Transverse colon (tissue), 4 donors: ENCODE data around the gene IFITM10. TPM values are rescaled to one million over a fixed set of nuclear protein-coding genes. Genes with fewer than 3 reads are reported as not detected.

Experiments
- DNase-seq: peaks from one replicate; pipeline ENCODE4 v3.0.0-alpha.2; 2019
- H3K27ac ChIP-seq, 4 donors: fragments of 200-600 bp; sonication (generic); 2 replicates each; pipeline ENCODE4 v1.5.1; 2016 to 2018; ENCODE audit warnings: inconsistent platforms in 4 of 4
- H3K27me3 ChIP-seq: fragments of 200-600 bp; sonication (generic); 2 replicates; pipeline ENCODE4 v1.5.1; 2017; ENCODE audit warnings: inconsistent platforms
- H3K36me3 ChIP-seq, 4 donors: fragments of 200-600 bp; sonication (generic); 2 replicates each; pipeline ENCODE4 v1.5.1; 2017 to 2019; ENCODE audit warnings: inconsistent platforms in 4 of 4
- H3K4me1 ChIP-seq, 4 donors: fragments of 200-600 bp; sonication (generic); 2 replicates each; pipeline ENCODE4 v1.5.1; 2017 to 2020; ENCODE audit warnings: inconsistent platforms in 4 of 4
- H3K4me3 ChIP-seq, 4 donors: fragments of 200-600 bp; sonication (generic); 1 replicate in 1 of 4; 2 replicates in 3 of 4; pipeline versions ENCODE4 v1.5.1 to v1.6.1; 2017 to 2019; ENCODE audit warnings: inconsistent platforms in 4 of 4
- H3K9me3 ChIP-seq, 2 donors: fragments of 200-600 bp; sonication (generic); 2 replicates each; pipeline ENCODE4 v1.5.1; 2017 to 2019; ENCODE audit warnings: inconsistent platforms in 2 of 2
- EP300 ChIP-seq: sonication (generic); formaldehyde crosslinking; IDR thresholded peaks from one replicate; pipeline ENCODE4 v1.6.1; 2017; ENCODE audit warnings: antibody characterized with exemption, low read depth
- POLR2A ChIP-seq: fragments of 450-650 bp; IDR thresholded peaks from one replicate; pipeline ENCODE4 v1.6.1; 2016; ENCODE audit warnings: antibody characterized with exemption, mild to moderate bottlenecking, moderate library complexity
- POLR2AphosphoS5 ChIP-seq, 3 donors: sonication (generic); formaldehyde crosslinking; IDR thresholded peaks; one replicate each; pipeline ENCODE4 v1.6.1; 2016; ENCODE audit warnings: antibody characterized with exemption in 3 of 3
- WGBS, 2 donors: methylation state at CpG; one replicate each; pipeline ENCODE4 v1.1.5; 2018; ENCODE audit warnings: low coverage in 1 of 2; 5-methylcytosine and 5-hydroxymethylcytosine counted together
- in situ Hi-C, 4 donors: fragments of 200-750 bp; cut with MboI; loops; one replicate each; pipeline versions ENCODE4 v1.15.0 to v1.15.1; 2017; ENCODE audit warnings: low sequenced_read_pairs in 3 of 4, low pct_ligation_motif_present in 1 of 4, low pct_unique_long_range_greater_than_20kb in 1 of 4
- intact Hi-C: fragments of 100-400 bp; cut with DNase I; formaldehyde crosslinking; loops from one replicate; pipeline ENCODE4 v1.15.1; 2023; ENCODE audit warnings: low total_unique reads
- total RNA-seq, 4 donors: library from RNA; depleted of rRNA; stranded (reverse); fragments of >200 nt; gene quantifications; one replicate each; pipeline ENCODE4 v1.1.0, GENCODE V29; 2016
- TF ChIP-seq, protein P1 (sequence below), 5 experiments: fragments of 200-600 bp in 3 of 5; fragments of 450-650 bp in 2 of 5; sonication (generic) in 3 of 5; IDR thresholded peaks; 1 replicate in 2 of 5; 2 replicates in 3 of 5; pipeline ENCODE4 v1.5.1; 2016 to 2017; ENCODE audit warnings: antibody characterized with exemption in 5 of 5, inconsistent platforms in 3 of 5, mild to moderate bottlenecking in 2 of 5, moderate library complexity in 1 of 5

Gene IFITM10
- total RNA-seq, 4 donors from 2014 or later: 0.68 to 13.5 (median 1.3) TPM

DNA sequence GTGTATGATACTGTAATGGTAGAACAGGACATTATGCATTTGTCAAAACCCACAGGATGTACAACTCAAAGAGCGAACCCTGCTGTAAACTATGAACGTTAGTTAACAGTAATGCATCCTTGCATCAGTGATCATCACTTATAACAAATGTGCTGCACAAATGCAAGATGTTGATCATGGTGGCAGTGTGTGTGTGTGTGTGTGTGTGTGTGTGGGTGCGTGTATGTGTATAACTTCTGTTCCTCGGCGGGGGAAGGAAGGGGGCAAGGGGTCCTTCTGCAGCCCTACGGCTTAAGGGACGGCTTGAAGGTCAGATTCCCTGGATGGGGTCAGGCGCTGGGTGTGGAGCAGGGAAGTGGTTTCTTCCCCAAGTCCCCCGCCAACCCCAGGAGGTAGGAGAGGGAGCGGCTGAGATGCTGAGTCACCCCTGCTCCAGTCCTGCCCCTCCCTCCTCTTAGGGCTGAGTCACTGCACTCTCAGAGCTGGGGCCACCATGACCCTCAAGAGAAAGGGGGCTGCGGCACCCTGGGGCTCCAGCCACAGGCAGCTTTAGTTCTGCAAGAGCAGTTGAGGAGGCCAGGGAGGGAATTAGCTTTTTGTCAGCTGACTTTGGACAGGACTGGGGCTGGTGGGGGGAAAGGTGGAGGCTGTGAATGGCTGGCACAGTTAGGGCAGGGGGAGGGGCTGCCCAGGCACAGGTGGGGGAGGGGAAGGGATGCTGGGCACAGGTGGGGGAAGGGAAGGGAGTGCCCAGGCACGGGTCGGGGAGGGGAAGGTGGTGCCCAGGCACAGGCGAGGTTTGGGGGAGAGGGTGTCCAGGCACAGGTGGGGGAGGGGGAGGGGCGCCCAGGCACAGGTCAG lies 22.1 kb upstream of the IFITM10 start:
- 5 to 13% methylated on average over 4 to 14 of the region's 15 CpGs for whole genome bisulfite sequencing, 2 donors
- H3K27me3 ChIP-seq: no peaks in the 10 kb centered on the region
- in situ Hi-C loops: no loop called here
- peaks cover 0 to 24% (median 14%) of the 10 kb centered on the region in 4 donors for H3K4me1 ChIP-seq
- intact Hi-C loops: no loop called here
- DNase-seq: peak; percentile 68
- no peaks in the 10 kb centered on the region for H3K9me3 ChIP-seq
- H3K27ac ChIP-seq: peak overlapping the region in 3 of 4 donors; percentile 13 to 34 (median 23)
- no peaks in the 10 kb centered on the region for H3K36me3 ChIP-seq
- no peak overlapping the region for H3K4me3 ChIP-seq
- TF ChIP-seq POLR2AphosphoS5 (IDR thresholded peaks at IDR 0.05) (no peak), EP300 (no peak), POLR2A (no peak)
- TF ChIP-seq, protein P1, sequence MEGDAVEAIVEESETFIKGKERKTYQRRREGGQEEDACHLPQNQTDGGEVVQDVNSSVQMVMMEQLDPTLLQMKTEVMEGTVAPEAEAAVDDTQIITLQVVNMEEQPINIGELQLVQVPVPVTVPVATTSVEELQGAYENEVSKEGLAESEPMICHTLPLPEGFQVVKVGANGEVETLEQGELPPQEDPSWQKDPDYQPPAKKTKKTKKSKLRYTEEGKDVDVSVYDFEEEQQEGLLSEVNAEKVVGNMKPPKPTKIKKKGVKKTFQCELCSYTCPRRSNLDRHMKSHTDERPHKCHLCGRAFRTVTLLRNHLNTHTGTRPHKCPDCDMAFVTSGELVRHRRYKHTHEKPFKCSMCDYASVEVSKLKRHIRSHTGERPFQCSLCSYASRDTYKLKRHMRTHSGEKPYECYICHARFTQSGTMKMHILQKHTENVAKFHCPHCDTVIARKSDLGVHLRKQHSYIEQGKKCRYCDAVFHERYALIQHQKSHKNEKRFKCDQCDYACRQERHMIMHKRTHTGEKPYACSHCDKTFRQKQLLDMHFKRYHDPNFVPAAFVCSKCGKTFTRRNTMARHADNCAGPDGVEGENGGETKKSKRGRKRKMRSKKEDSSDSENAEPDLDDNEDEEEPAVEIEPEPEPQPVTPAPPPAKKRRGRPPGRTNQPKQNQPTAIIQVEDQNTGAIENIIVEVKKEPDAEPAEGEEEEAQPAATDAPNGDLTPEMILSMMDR (IDR thresholded peaks at IDR 0.05): no peak

DNA sequence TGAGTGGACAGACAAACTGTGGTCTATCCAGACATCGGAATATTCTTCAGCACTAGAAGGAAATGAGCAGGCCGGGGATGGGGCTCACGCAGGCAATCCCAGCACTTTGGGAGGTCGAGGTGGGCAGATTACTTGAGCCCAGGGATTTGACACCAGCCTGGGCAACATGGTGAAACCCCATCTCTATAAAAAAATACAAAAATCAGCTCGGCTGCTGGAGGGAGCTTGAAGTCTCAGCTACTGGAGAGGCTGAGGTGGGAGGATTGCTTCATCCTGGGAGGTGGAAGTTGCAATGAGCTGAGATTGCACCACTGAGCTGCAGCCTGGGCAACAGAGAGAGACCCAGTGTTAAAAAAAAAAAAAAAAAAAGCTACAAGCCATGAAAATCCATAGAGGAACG lies 21.3 kb upstream of the IFITM10 start:
- 78 to 84% methylated on average over 5 to 6 of the region's 6 CpGs for WGBS, 2 donors

DNA sequence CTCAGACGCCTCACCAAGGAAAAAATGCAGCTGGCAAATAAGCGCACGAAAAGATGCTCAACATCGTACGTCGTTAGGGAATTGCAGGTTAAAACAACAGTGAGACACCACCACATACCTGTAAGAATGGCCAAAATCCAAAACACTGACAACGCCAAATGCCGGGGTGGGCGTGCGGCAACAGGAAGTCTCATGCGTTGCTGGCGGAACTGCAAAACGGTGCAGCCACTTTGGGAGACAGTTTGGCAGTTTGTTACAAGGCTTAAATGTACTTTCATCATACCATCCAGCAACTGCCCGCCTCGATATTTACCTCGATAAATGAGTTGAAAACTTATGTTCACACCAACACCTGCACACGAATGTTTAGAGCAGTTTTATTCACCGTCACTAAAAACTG lies 20.9 kb upstream of the IFITM10 start:
- H3K27me3 ChIP-seq: no peaks in the 10 kb centered on the region
- in situ Hi-C loops: no loop called here
- no peak overlapping the region for H3K27ac ChIP-seq
- TF ChIP-seq POLR2AphosphoS5 (IDR thresholded peaks at IDR 0.05) (no peak), POLR2A (no peak)
- TF ChIP-seq, protein P1 (IDR thresholded peaks at IDR 0.05): no peak
- H3K4me1 ChIP-seq: peaks cover 0 to 24% (median 14%) of the 10 kb centered on the region in 4 donors
- H3K9me3 ChIP-seq: no peaks in the 10 kb centered on the region
- no peaks in the 10 kb centered on the region for H3K36me3 ChIP-seq
- WGBS, 2 donors: 85 to 90% methylated on average over 8 to 18 of the region's 18 CpGs
- no peak overlapping the region for H3K4me3 ChIP-seq
- intact Hi-C loops: no loop called here
- DNase-seq: peak; percentile 5

More for the DNA sequence above, 21.3 kb upstream of the IFITM10 start:
- Histone ChIP-seq H3K27me3 (no peaks in the 10 kb centered on the region), H3K4me3 (no peak overlapping the region), H3K9me3 (no peaks in the 10 kb centered on the region), H3K4me1 (peaks cover 0 to 24% (median 14%) of the 10 kb centered on the region in 4 donors), H3K27ac (peak overlapping the region in 1 of 4 donors; percentile 34), H3K36me3 (no peaks in the 10 kb centered on the region)
- TF ChIP-seq POLR2A (no peak), EP300 (no peak), POLR2AphosphoS5 (IDR thresholded peaks at IDR 0.05) (no peak)
- TF ChIP-seq, protein P1 (IDR thresholded peaks at IDR 0.05): no peak
- intact Hi-C loops (no loop called here), in situ Hi-C loops (no loop called here)
- peak; percentile 20 for DNase-seq

GRCh38 chr11:1770528-1770927 lies 20.1 kb upstream of the IFITM10 start:
- peak; percentile 8 for DNase-seq
- no peaks in the 10 kb centered on the region for H3K9me3 ChIP-seq
- H3K27me3 ChIP-seq: no peaks in the 10 kb centered on the region
- in situ Hi-C loops (no loop called here), intact Hi-C loops (no loop called here)
- peaks cover 0 to 24% (median 14%) of the 10 kb centered on the region in 4 donors for H3K4me1 ChIP-seq
- H3K36me3 ChIP-seq: no peaks in the 10 kb centered on the region
- WGBS, 2 donors: 41 to 56% methylated on average over 5 of the region's 5 CpGs
- H3K27ac ChIP-seq: no peak overlapping the region
- TF ChIP-seq, protein P1 (IDR thresholded peaks at IDR 0.05): no peak
- TF ChIP-seq EP300: no peak
- no peak for TF ChIP-seq POLR2AphosphoS5 (IDR thresholded peaks at IDR 0.05)
- H3K4me3 ChIP-seq: no peak overlapping the region
